Neuronal stem cell (in vitro differentiated cells): Measurements from ENCODE around the gene C3.

Source experiments
- DNase-seq: peaks from one replicate; pipeline ENCODE4 v3.0.0-alpha.2; 2013; ENCODE audit warnings: low spot score
- H2AFZ ChIP-seq: one replicate; pipeline ENCODE4 v1.6.1; 2013; ENCODE audit warnings: mild to moderate bottlenecking, low read length, inconsistent platforms
- H2AK5ac ChIP-seq: 2 replicates; pipeline ENCODE4 v1.6.1; 2013; ENCODE audit warnings: low read depth, mild to moderate bottlenecking, inconsistent platforms, low read length, moderate library complexity, mixed read lengths
- H2BK120ac ChIP-seq: 2 replicates; pipeline ENCODE4 v1.6.1; 2013; ENCODE audit warnings: low read depth, mild to moderate bottlenecking, inconsistent platforms, low read length, moderate library complexity, mixed read lengths
- H2BK12ac ChIP-seq: one replicate; pipeline ENCODE4 v1.6.1; 2013; ENCODE audit warnings: low read length, inconsistent platforms
- H2BK15ac ChIP-seq: 2 replicates; pipeline ENCODE4 v1.6.1; 2013; ENCODE audit warnings: mild to moderate bottlenecking, low read length, inconsistent platforms, mixed read lengths
- H2BK5ac ChIP-seq: one replicate; pipeline ENCODE4 v1.6.1; 2013; ENCODE audit warnings: inconsistent platforms, mild to moderate bottlenecking, low read length, moderate library complexity
- H3K14ac ChIP-seq: one replicate; pipeline ENCODE4 v1.6.1; 2013; ENCODE audit warnings: low read length, inconsistent platforms
- H3K18ac ChIP-seq: 2 replicates; pipeline ENCODE4 v1.6.1; 2013; ENCODE audit warnings: low read length, inconsistent platforms
- H3K23ac ChIP-seq: 2 replicates; pipeline ENCODE4 v1.6.1; 2013; ENCODE audit warnings: low read depth, mild to moderate bottlenecking, mixed read lengths, low read length, inconsistent platforms; ENCODE audit not compliant: poor library complexity
- H3K27ac ChIP-seq: replicated peaks from 3 replicates; pipeline ENCODE4 v1.5.1; 2013; ENCODE audit warnings: low read length, inconsistent platforms
- H3K27me3 ChIP-seq, 3 experiments: 2 replicates each; pipeline ENCODE4 v1.6.1; 2013; ENCODE audit warnings: low read length in 3 of 3, mild to moderate bottlenecking in 2 of 3, inconsistent platforms in 1 of 3, low read depth in 1 of 3, mixed read lengths in 1 of 3, moderate library complexity in 1 of 3; ENCODE audit not compliant: control insufficient read depth in 3 of 3, insufficient read depth in 3 of 3
- H3K36me3 ChIP-seq, 2 donors: replicated peaks in 1 of 2; 2 replicates each; pipeline ENCODE4 v1.6.1; 2013; ENCODE audit warnings: low read length in 2 of 2; ENCODE audit not compliant: control insufficient read depth in 2 of 2, insufficient read depth in 2 of 2
- H3K4ac ChIP-seq: 2 replicates; pipeline ENCODE4 v1.6.1; 2013; ENCODE audit warnings: inconsistent platforms, mild to moderate bottlenecking, low read length, moderate library complexity
- H3K4me1 ChIP-seq, 2 donors: 1 replicate in 1 of 2; 2 replicates in 1 of 2; pipeline ENCODE4 v1.6.1; 2013; ENCODE audit warnings: low read length in 2 of 2, low read depth in 1 of 2; ENCODE audit not compliant: control insufficient read depth in 2 of 2, insufficient read depth in 1 of 2
- H3K4me2 ChIP-seq: one replicate; pipeline ENCODE4 v1.6.1; 2013; ENCODE audit warnings: mild to moderate bottlenecking, low read length, inconsistent platforms; ENCODE audit not compliant: insufficient read depth, poor library complexity, severe bottlenecking
- H3K4me3 ChIP-seq, 2 donors: 2 replicates each; pipeline ENCODE4 v1.5.1; 2013; ENCODE audit warnings: low read length in 2 of 2, mild to moderate bottlenecking in 2 of 2, inconsistent platforms in 1 of 2, moderate library complexity in 1 of 2
- H3K79me1 ChIP-seq: one replicate; pipeline ENCODE4 v1.6.1; 2013; ENCODE audit warnings: low read depth, mild to moderate bottlenecking, inconsistent platforms, low read length, moderate library complexity
- H3K9ac ChIP-seq: one replicate; pipeline ENCODE4 v1.6.1; 2013; ENCODE audit warnings: mild to moderate bottlenecking, low read depth, low read length, inconsistent platforms; ENCODE audit not compliant: poor library complexity
- H3K9me3 ChIP-seq, 2 donors: replicated peaks in 1 of 2; 2 replicates each; pipeline versions ENCODE3 to v1.6.1; 2013; ENCODE audit warnings: low read length in 2 of 2, mild to moderate bottlenecking in 2 of 2, inconsistent platforms in 1 of 2, low read depth in 1 of 2, mixed read lengths in 1 of 2, moderate library complexity in 1 of 2; ENCODE audit not compliant: control insufficient read depth in 2 of 2, insufficient read depth in 1 of 2
- H4K8ac ChIP-seq: one replicate; pipeline ENCODE4 v1.6.1; 2013; ENCODE audit warnings: low read depth, mild to moderate bottlenecking, inconsistent platforms, low read length, moderate library complexity
- H4K91ac ChIP-seq: one replicate; pipeline ENCODE4 v1.6.1; 2013; ENCODE audit warnings: low read length, low read depth, mild to moderate bottlenecking, inconsistent platforms; ENCODE audit not compliant: poor library complexity
- WGBS, 2 donors: extraction: QIAGEN DNeasy Blood & Tissue Kit; methylation state at CpG; one replicate each; pipeline ENCODE4 v1.1.7; 2013; ENCODE audit warnings: missing lambda C conversion rate in 2 of 2, mixed read lengths in 1 of 2; ENCODE audit not compliant: insufficient read length in 2 of 2, insufficient replicate concordance in 1 of 2; ENCODE audit errors: extremely low coverage in 2 of 2; 5-methylcytosine and 5-hydroxymethylcytosine counted together

C3 gene

DNA sequence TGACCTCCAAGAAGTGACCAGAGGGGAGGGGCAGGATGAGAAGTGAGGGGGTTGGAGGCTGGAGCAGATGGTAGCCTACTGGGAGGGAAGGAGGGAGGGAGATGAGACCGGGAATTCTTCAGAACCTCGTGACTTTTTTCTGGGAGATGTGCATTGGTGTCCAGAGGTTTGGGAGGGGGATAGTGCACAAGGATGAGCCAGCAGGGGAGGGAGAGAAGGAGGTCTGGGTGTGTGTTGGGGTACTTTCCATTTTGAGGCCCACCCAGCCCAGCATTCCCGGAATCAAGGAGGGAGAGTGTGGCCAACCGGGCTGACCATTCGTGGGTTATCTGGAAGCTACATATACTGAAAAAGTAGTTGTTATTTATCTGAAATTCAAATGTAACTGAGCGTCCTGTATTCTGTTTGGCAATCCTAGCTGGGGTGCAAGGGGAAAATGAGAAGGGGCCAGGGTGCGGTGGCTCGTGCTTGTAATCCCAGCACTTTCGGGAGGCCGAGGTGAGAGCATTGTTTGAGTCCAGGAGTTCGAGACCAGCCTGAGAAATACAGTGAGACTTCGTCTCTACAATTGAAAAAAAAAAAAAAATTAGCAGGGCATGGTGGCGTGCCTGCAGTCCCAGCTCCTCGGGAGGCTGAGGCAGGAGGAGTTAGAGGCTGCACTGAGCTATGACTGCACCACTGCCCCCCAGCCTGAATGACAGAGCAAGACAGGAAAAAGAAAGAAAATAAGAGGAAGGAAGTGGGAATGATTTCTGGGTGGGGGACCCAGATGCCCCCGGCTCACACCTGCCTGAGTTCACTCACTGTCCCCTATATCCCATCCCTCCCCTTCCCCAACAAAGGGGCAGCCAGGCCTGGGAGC is 4.4 kb upstream of the C3 start:
- Histone ChIP-seq H3K4me2 (no peak overlapping the region), H3K9me3 (peaks cover 0 to 4% of the 10 kb centered on the region in 2 donors), H3K79me1 (peaks cover 2% of the 10 kb centered on the region), H3K23ac (no peak overlapping the region), H2AFZ (no peak overlapping the region), H2BK5ac (no peak overlapping the region), H3K4me3 (no peak overlapping the region), H2BK15ac (no peak overlapping the region), H3K36me3 (no peaks in the 10 kb centered on the region), H3K14ac (no peak overlapping the region), H2BK120ac (no peak overlapping the region), H3K27ac (no peak overlapping the region), H3K18ac (no peak overlapping the region), H4K91ac (no peak overlapping the region), H2BK12ac (no peak overlapping the region), H2AK5ac (peak overlapping the region; percentile 50), H4K8ac (no peak overlapping the region), H3K9ac (no peak overlapping the region), H3K4me1 (no peaks in the 10 kb centered on the region), H3K27me3 (no peaks in the 10 kb centered on the region), H3K4ac (no peak overlapping the region)
- no peak for DNase-seq
- no CpG with 5 or more reads among the region's 15 CpGs for WGBS, 2 donors

DNA sequence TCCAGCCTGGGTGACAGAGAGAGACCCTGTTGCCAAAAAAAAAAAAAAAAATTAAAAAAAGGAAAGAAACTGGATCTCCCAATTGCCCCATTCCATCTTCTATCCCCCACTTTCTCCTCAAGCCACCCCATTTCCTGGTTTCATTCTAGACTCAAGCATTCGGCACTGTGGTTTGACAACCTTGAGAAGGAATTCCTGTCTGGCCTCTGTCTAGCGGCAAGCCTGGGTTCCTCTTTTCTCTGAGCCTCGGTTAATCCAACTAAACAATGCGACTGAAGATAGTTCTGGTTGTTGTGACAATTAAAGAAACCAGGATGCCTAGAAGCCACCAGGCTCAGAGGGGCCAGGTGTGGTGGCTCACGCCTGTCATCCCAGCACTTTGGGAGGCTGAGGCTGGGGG is 3.3 kb upstream of the C3 start:
- Histone ChIP-seq H3K9ac (no peak overlapping the region), H2AFZ (no peak overlapping the region), H2BK12ac (no peak overlapping the region), H3K9me3 (peaks cover 0 to 4% of the 10 kb centered on the region in 2 donors), H4K8ac (no peak overlapping the region), H3K18ac (no peak overlapping the region), H3K27ac (no peak overlapping the region), H2BK120ac (no peak overlapping the region), H2BK15ac (no peak overlapping the region), H3K4me3 (no peak overlapping the region), H2AK5ac (no peak overlapping the region), H3K14ac (no peak overlapping the region), H3K79me1 (peaks cover 2% of the 10 kb centered on the region), H3K4me2 (no peak overlapping the region), H3K4me1 (no peaks in the 10 kb centered on the region), H3K23ac (no peak overlapping the region), H3K36me3 (no peaks in the 10 kb centered on the region), H3K27me3 (no peaks in the 10 kb centered on the region), H2BK5ac (no peak overlapping the region), H3K4ac (no peak overlapping the region), H4K91ac (no peak overlapping the region)
- DNase-seq: no peak
- WGBS, 2 donors: no CpG with 5 or more reads among the region's 5 CpGs

DNA sequence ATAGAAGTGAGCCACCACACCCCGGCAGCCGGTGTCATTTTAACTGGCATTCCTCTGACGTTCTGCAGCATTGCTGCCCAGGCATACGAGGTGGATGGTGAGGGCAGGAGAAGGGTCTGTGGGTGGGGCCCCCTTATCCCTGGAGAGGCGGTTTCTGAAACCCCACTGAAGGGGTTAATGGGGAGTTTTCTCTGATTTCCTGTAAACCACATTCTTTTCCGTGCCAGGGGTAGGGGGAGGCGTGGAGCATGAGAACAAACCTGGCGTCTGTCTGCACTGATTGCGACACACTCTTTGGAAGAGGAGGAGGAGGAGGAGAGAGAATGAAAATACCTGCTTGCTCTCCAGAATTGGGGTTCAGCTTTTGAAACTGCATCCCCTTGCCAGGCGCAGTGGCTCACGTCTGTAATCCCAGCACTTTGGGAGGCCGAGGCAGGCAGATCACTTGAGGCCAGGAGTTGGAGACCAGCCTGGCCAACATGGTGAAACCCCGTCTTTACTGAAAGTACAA is 2.7 kb upstream of the C3 start:
- H3K27ac ChIP-seq: no peak overlapping the region
- no peaks in the 10 kb centered on the region for H3K27me3 ChIP-seq

DNA sequence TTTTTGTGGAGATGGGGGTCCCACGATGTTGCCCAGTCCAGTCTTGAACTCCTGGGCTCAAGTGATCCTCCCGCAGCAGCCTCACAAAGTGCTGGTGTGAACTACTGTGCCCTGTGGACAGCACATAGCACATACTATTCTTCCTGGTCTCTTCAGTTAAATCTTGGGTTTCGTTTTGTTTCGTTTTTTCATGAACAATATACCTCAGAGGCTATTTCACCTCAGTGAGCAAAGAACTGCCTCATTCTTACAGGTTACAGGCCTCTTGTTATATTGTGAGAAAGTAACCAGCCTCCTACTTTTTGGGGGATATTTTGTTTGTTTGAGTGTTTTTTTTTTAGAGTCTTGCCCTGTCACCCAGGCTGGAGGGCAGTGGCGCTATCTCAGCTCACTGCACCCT is 1.3 kb upstream of the C3 start:
- H3K27ac ChIP-seq: no peak overlapping the region
- no CpG with 5 or more reads among the region's 5 CpGs for WGBS, 2 donors

More for the DNA sequence above, 2.7 kb upstream of the C3 start:
- H4K91ac ChIP-seq: no peak overlapping the region
- peak overlapping the region; percentile 64 for H2AFZ ChIP-seq
- no peak overlapping the region for H2BK5ac ChIP-seq
- no peak overlapping the region for H3K4me2 ChIP-seq
- no peak overlapping the region for H3K18ac ChIP-seq
- H3K9me3 ChIP-seq: peaks cover 0 to 4% of the 10 kb centered on the region in 2 donors
- peaks cover 2% of the 10 kb centered on the region for H3K79me1 ChIP-seq
- H3K4me3 ChIP-seq: no peak overlapping the region
- no peak overlapping the region for H3K4ac ChIP-seq
- H3K23ac ChIP-seq: no peak overlapping the region
- H2BK15ac ChIP-seq: no peak overlapping the region
- H2BK12ac ChIP-seq: no peak overlapping the region
- H2AK5ac ChIP-seq: no peak overlapping the region
- H3K4me1 ChIP-seq: no peaks in the 10 kb centered on the region
- H3K36me3 ChIP-seq: no peaks in the 10 kb centered on the region
- H3K9ac ChIP-seq: no peak overlapping the region
- WGBS, 2 donors: no CpG with 5 or more reads among the region's 13 CpGs
- no peak for DNase-seq
- no peak overlapping the region for H4K8ac ChIP-seq
- no peak overlapping the region for H3K14ac ChIP-seq
- no peak overlapping the region for H2BK120ac ChIP-seq

More for the DNA sequence above, 1.3 kb upstream of the C3 start:
- H2AFZ ChIP-seq: no peak overlapping the region
- no peaks in the 10 kb centered on the region for H3K36me3 ChIP-seq
- H2BK120ac ChIP-seq: no peak overlapping the region
- no peak overlapping the region for H3K4me3 ChIP-seq
- no peak overlapping the region for H3K4ac ChIP-seq
- no peak overlapping the region for H4K91ac ChIP-seq
- no peaks in the 10 kb centered on the region for H3K4me1 ChIP-seq
- H3K14ac ChIP-seq: no peak overlapping the region
- H2BK5ac ChIP-seq: no peak overlapping the region
- peaks cover 0 to 5% of the 10 kb centered on the region in 2 donors for H3K9me3 ChIP-seq
- no peak overlapping the region for H4K8ac ChIP-seq
- no peak overlapping the region for H3K18ac ChIP-seq
- H3K4me2 ChIP-seq: no peak overlapping the region
- H2BK15ac ChIP-seq: no peak overlapping the region
- no peak overlapping the region for H2AK5ac ChIP-seq
- no peak overlapping the region for H3K9ac ChIP-seq
- H3K23ac ChIP-seq: no peak overlapping the region
- H2BK12ac ChIP-seq: no peak overlapping the region
- DNase-seq: no peak
- H3K27me3 ChIP-seq: peaks cover 0 to 5% (median 0%) of the 10 kb centered on the region in 3 experiments
- H3K79me1 ChIP-seq: peaks cover 3% of the 10 kb centered on the region
